GM19035 (cell line): ENCODE data around the gene ZNF148.
"Not testable (repeated sequence)": the region's sequence is repeated elsewhere in the genome, so short reads cannot be mapped to it uniquely, and the experiment has no call there.

ENCODE experiments used
- ATAC-seq: cut with Tn5 transposase; IDR thresholded peaks from one replicate; pipeline ENCODE4 v1.9.1; 2021; ENCODE audit not compliant: unreplicated experiment

ZNF148 gene, protein sequence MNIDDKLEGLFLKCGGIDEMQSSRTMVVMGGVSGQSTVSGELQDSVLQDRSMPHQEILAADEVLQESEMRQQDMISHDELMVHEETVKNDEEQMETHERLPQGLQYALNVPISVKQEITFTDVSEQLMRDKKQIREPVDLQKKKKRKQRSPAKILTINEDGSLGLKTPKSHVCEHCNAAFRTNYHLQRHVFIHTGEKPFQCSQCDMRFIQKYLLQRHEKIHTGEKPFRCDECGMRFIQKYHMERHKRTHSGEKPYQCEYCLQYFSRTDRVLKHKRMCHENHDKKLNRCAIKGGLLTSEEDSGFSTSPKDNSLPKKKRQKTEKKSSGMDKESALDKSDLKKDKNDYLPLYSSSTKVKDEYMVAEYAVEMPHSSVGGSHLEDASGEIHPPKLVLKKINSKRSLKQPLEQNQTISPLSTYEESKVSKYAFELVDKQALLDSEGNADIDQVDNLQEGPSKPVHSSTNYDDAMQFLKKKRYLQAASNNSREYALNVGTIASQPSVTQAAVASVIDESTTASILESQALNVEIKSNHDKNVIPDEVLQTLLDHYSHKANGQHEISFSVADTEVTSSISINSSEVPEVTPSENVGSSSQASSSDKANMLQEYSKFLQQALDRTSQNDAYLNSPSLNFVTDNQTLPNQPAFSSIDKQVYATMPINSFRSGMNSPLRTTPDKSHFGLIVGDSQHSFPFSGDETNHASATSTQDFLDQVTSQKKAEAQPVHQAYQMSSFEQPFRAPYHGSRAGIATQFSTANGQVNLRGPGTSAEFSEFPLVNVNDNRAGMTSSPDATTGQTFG

DNA sequence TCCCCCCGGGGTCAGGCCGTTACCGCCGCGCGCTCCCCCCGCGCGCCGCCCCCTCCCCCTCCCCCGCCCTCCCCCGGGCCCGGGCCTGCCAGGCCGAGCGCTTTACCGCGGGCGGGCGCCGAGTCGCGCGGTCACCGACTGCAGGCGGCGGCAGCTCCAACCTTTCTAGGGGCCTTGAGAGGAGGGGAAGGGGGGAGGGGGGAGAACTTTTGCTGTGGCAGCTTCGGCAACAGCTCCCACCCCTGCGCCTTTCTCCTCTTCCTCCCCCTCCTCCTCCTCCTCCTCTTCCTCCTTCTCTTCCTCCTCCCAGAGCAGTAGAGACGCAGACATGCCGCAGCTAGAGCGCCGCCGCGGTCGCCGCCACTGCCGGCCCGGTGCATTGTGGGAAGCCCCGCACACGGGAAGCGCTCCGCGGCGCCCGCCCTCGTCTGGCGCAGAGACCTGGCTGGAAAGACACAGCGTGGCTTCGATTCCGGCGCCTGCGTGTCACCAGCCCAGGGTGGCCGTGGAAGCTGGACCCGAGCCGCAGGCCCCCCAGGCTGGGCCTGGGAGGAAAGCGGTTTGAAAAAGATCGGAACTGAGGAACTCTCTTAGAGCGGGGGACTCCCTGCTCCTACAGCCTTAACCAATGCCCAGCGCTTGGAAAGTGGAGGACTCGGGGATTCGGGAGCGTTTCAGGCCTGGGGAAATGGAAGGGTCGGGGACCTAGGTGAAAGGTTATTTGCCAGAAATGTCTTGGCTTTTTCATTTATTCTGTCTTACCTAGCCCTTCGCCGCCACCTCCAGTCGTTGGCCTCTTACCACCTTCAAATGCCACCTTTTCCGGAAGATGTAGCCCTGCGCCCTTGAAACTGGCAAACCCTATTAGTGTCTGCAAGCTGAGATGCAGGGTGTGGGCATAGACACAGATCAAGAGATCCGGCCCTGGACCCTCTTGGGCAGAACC lies at the start of gene ZNF148:
TSS of gene ZNF148 (minus strand) at position 330 of the 946 bp plus-strand sequence. CDS start 61,685 bp downstream, outside the sequence.
- ATAC-seq: peak; percentile 92

- no peak for ATAC-seq
Measured at GRCh38 chr3:125418306-125418705, 43.2 kb upstream of the ZNF148 start.

- ATAC-seq: no peak
Measured at GRCh38 chr3:125416235-125416634, 41.1 kb upstream of the ZNF148 start.

GRCh38 chr3:125414669-125415068 lies 39.5 kb upstream of the ZNF148 start:
- ATAC-seq: no peak

GRCh38 chr3:125410922-125411321 lies 35.8 kb upstream of the ZNF148 start:
- no peak for ATAC-seq

- ATAC-seq: no peak
Measured at GRCh38 chr3:125406070-125406469, 30.9 kb upstream of the ZNF148 start.

DNA sequence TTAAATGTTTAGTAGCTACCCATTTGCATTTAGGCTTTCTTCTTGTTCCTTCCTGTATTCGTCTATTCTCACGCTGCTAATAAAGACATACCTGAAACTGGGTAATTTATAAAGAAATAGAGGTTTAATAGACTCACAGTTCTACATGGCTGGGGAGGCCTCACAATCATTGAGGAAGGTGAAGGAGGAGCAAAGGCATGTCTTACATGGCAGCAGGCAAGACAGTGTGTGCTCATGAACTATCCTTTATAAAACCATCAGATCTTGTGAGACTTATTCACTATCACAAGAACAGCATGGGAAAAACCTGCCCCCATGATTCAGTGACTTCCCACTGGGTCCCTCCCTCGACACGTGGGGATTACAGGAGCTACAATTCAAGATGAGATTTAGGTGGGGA lies 30.4 kb upstream of the ZNF148 start:
- not testable (repeated sequence) for ATAC-seq

GRCh38 chr3:125403789-125404188 lies 28.7 kb upstream of the ZNF148 start:
- no peak for ATAC-seq

DNA sequence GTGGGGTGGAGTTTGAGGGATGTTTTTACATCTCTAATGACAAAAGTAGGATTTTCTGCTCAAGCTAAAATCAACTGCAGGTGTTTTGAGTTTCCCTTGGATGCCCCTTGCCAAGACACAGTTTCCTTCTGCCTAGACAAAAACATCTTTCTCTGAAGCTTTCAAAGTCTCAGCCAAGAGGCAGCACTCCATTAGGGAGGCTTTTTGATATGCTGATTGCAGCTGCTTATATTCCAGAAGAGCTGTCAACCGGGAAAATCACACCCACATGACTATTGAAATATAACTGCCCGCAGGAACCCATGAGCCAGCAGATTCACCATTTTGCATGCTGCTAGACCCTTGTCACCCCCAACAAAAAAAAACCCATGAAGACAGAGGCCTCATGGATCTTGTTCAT lies 27.5 kb upstream of the ZNF148 start:
- ATAC-seq: no peak

GRCh38 chr3:125401402-125401801 lies 26.3 kb upstream of the ZNF148 start:
- ATAC-seq: no peak

GRCh38 chr3:125398952-125399351 lies 23.8 kb upstream of the ZNF148 start:
- no peak for ATAC-seq

- no peak for ATAC-seq
Measured at GRCh38 chr3:125395091-125395490, 20.0 kb upstream of the ZNF148 start.

DNA sequence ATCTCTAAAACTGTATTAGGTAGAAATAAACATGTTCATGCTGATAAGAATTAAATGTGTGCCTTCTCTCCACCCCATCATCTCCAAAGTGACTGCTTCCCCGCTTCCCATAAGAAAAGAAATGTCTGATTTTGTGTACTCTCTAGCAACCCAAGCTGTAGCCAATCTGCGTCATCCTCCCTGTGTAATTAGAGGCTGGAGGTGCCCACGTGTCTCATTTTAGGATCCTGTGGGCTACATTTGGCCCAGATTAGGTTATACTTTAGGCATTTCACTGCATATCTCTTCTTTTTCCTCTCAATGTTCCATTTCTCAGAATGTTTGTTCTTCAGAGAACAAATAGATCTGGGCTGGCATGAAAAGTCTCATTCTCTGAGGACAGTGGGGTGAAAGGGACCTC lies 19.3 kb upstream of the ZNF148 start:
- ATAC-seq: no peak

- ATAC-seq: no peak
Measured at GRCh38 chr3:125389282-125389681, 14.2 kb upstream of the ZNF148 start.

DNA sequence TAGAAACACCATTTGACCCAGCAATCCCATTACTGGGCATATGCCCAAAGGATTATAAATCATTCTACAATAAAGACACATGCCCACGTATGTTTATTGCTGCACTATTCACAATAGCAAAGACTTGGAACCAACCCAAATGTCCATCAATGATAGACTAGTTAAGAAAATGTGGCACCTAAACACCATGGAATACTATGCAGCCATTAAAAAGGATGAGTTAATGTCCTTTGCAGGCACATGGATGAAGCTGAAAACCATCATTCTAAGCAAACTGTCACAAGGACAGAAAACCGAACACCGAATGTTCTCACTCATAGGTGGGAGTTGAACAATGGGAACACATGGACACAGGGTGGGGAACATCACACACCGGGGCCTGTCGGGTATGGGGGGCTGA lies 13.2 kb upstream of the ZNF148 start:
- ATAC-seq: not testable (repeated sequence)

GRCh38 chr3:125386811-125387210 lies 11.7 kb upstream of the ZNF148 start:
- ATAC-seq: no peak

DNA sequence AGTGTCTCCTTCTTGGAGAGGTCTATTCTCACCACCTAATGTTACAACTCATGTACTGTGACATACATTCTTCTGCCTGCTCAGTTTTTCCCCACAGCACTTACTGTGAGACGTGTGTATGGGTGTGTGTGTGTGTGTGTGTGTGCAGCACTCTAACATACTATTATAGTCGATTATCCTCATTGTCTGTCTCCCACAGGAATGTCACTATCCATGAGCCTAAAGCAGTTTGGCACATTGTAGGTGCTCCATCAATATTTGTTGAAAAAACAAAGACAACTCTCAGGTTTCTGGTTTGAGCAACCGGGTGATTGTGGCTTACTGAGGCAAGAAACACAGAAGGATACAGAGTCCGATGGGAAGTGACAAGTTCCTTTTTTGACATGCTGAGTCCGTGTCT lies 8.6 kb upstream of the ZNF148 start:
- no peak for ATAC-seq

GRCh38 chr3:125382298-125382697 lies 7.2 kb upstream of the ZNF148 start:
- ATAC-seq: no peak

DNA sequence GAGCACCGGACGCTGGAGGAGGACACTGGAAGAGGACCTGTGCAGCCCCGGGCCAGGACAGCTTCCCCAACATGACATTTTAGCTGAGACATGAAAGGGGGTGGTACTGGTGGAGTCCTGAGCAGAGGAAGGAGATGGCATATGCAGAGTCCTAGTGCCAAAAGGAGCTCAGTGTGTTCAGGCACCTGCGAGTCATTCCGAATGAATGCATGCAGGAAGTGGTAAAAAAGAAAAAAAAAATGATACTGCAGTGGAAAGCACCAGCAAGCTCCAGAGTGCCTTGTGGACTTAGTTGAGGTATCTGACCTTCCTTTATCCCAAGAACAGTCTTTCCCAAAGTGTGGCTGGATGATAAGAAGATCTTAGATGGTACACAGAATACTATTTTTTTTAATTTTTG lies 6.6 kb upstream of the ZNF148 start:
- ATAC-seq: no peak

- no peak for ATAC-seq
Measured at GRCh38 chr3:125381314-125381713, 6.2 kb upstream of the ZNF148 start.

GRCh38 chr3:125379483-125379882 lies 4.4 kb upstream of the ZNF148 start:
- ATAC-seq: no peak
